Caco-2 (cell line): Measurements from ENCODE around the gene CLNS1A. TPM values are rescaled to one million over a fixed set of nuclear protein-coding genes. Genes with fewer than 3 reads are reported as not detected.

Experiments used
- BruUV-seq: library from RNA; stranded (reverse); fragments of 400-500 nt; replicated peaks from 2 replicates; lab custom pipeline; 2021; lab: Mats Ljungman, UMichigan
- CTCF ChIA-PET: fragments of 300-600 bp; sonication (Branson Sonifier 250); formaldehyde crosslinking; loops from one replicate; lab custom pipeline; 2022; ENCODE audit warnings: antibody characterized with exemption; lab: Charles Lee
- POLR2A ChIA-PET: fragments of 300-600 bp; sonication (Branson Sonifier 250); formaldehyde crosslinking; loops from one replicate; lab custom pipeline; 2022; ENCODE audit warnings: antibody characterized with exemption; lab: Charles Lee
- DNase-seq, 2 experiments: peaks; one replicate each; pipeline versions ENCODE4 v3.0.0 to v3.0.0-alpha.2; 2020 to 2022
- H3K27me3 ChIP-seq: replicated peaks from 2 replicates; pipeline ENCODE4 v1.6.0; 2011; ENCODE audit warnings: low read length; ENCODE audit not compliant: control insufficient read depth, insufficient read depth
- H3K36me3 ChIP-seq: 2 replicates; pipeline ENCODE4 v1.5.1; 2011; ENCODE audit warnings: low read length; ENCODE audit not compliant: control insufficient read depth, insufficient read depth
- H3K4me1 ChIP-seq: fragments of 250-450 bp; sonication (Bioruptor Pico); 2 replicates; pipeline ENCODE4 v1.5.1; 2020; ENCODE audit warnings: mild to moderate bottlenecking
- H3K4me3 ChIP-seq: 2 replicates; pipeline ENCODE4 v1.5.1; 2011; ENCODE audit warnings: low read depth, mild to moderate bottlenecking, control low read depth, low read length
- H3K9me3 ChIP-seq: fragments of 250-450 bp; sonication (Bioruptor Pico); 2 replicates; pipeline ENCODE4 v1.5.1; 2020; ENCODE audit warnings: mild to moderate bottlenecking, moderate library complexity
- H3K27ac Mint-ChIP-seq: one replicate; pipeline ENCODE4 v1.8.0; 2022; ENCODE audit warnings: mixed read lengths; ENCODE audit not compliant: unreplicated experiment
- H3K27me3 Mint-ChIP-seq: one replicate; pipeline ENCODE4 v1.8.0; 2022; ENCODE audit warnings: mixed read lengths; ENCODE audit not compliant: insufficient read depth, unreplicated experiment
- H3K36me3 Mint-ChIP-seq: one replicate; pipeline ENCODE4 v1.8.0; 2022; ENCODE audit warnings: mild to moderate bottlenecking, mixed read lengths; ENCODE audit not compliant: insufficient read depth, unreplicated experiment
- H3K4me1 Mint-ChIP-seq: one replicate; pipeline ENCODE4 v1.8.0; 2022; ENCODE audit warnings: low read depth, mixed read lengths; ENCODE audit not compliant: unreplicated experiment
- H3K4me3 Mint-ChIP-seq: one replicate; pipeline ENCODE4 v1.8.0; 2022; ENCODE audit warnings: mild to moderate bottlenecking, moderate library complexity, mixed read lengths; ENCODE audit not compliant: unreplicated experiment
- H3K9me3 Mint-ChIP-seq: one replicate; pipeline ENCODE4 v1.8.0; 2022; ENCODE audit warnings: mixed read lengths; ENCODE audit not compliant: unreplicated experiment
- intact Hi-C: fragments of 100-400 bp; cut with micrococcal nuclease; formaldehyde crosslinking; loops from one replicate; pipeline ENCODE4 v1.10.0; 2022; ENCODE audit not compliant: unreplicated experiment
- total RNA-seq: library from RNA; stranded (reverse); gene quantifications from 2 replicates; pipeline ENCODE4 v1.2.3, GENCODE V29; 2022
- TF ChIP-seq, protein P1 (sequence below), 2 experiments: fragments of 200-600 bp in 1 of 2; IDR thresholded peaks; 1 replicate in 1 of 2; 2 replicates in 1 of 2; pipeline versions ENCODE4 v1.5.1 to v1.8.0; 2011 to 2022; ENCODE audit warnings: antibody characterized with exemption in 1 of 2, control low read depth in 1 of 2, inconsistent platforms in 1 of 2, low read depth in 1 of 2, low read length in 1 of 2, mild to moderate bottlenecking in 1 of 2, moderate library complexity in 1 of 2; ENCODE audit not compliant: insufficient read depth in 1 of 2, severe bottlenecking in 1 of 2, unreplicated experiment in 1 of 2

The CLNS1A gene
- total RNA-seq, 1 experiment from 2014 or later = 282 TPM

DNA sequence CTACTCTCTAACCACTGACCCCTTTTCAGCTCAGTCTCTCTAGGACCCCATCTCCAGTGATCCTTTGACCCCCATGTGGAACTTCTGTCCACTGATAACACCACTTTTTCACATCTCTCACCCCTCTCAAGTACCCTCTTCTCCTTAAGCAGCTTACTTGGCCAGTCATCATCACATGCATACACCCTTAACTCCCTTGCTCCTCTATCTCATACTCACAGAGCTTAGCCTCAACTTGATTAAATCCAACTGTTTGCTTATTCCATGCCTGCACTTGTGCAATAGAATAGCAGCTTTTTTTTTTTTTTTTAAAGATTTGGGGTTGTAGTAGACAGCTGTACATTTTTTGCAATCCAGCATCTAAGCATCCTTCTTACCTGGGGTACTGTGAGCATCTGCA lies 25.7 kb downstream of the CLNS1A start:
- ChIA-PET CTCF (interaction anchor here (0.7 kb wide), 1 partner anchor 152 kb away, joined by 4 read pairs; no protein-coding TSS in a partner anchor), POLR2A (no interaction called here)
- Histone ChIP-seq H3K9me3 (no peaks in the 10 kb centered on the region), H3K4me1 (no peaks in the 10 kb centered on the region), H3K4me3 (no peak overlapping the region), H3K27me3 (no peaks in the 10 kb centered on the region), H3K36me3 (peaks cover 3% of the 10 kb centered on the region)
- Mint-ChIP-seq H3K27me3 (no peaks in the 10 kb centered on the region), H3K4me1 (no peaks in the 10 kb centered on the region), H3K27ac (no peak overlapping the region), H3K36me3 (peaks cover 62% of the 10 kb centered on the region), H3K9me3 (no peaks in the 10 kb centered on the region), H3K4me3 (no peak overlapping the region)
- TF ChIP-seq, protein P1, sequence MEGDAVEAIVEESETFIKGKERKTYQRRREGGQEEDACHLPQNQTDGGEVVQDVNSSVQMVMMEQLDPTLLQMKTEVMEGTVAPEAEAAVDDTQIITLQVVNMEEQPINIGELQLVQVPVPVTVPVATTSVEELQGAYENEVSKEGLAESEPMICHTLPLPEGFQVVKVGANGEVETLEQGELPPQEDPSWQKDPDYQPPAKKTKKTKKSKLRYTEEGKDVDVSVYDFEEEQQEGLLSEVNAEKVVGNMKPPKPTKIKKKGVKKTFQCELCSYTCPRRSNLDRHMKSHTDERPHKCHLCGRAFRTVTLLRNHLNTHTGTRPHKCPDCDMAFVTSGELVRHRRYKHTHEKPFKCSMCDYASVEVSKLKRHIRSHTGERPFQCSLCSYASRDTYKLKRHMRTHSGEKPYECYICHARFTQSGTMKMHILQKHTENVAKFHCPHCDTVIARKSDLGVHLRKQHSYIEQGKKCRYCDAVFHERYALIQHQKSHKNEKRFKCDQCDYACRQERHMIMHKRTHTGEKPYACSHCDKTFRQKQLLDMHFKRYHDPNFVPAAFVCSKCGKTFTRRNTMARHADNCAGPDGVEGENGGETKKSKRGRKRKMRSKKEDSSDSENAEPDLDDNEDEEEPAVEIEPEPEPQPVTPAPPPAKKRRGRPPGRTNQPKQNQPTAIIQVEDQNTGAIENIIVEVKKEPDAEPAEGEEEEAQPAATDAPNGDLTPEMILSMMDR (IDR thresholded peaks at IDR 0.05; ENCODE audit: insufficient read depth in 1 of 2, low read depth in 1 of 2, low read length in 1 of 2, severe bottlenecking in 1 of 2, unreplicated experiment in 1 of 2) = no peak
- no peak for DNase-seq
- no TSS peak for BruUV-seq
- intact Hi-C loops = no loop called here

DNA sequence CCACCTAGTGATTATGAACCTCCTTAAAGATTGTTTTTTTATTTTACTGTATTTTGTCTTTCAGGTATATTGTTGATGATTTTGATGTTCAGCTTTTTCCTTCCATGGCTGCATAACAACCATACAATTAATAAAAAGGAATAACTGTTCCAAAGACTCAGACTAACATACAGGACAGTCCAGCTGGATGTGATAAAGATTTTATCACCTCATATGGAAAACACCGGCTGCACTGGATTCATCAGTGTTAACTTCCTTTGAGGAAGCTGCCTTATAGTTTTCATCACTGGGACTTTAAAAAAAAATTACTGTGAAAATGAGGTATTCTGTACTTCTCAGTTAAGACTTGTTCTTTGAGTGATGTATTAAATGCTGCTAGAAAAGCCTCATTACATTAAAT lies 28.4 kb downstream of the CLNS1A start:
- BruUV-seq = no TSS peak
- Histone ChIP-seq H3K27me3 (no peaks in the 10 kb centered on the region), H3K9me3 (no peaks in the 10 kb centered on the region), H3K4me3 (no peak overlapping the region), H3K4me1 (no peaks in the 10 kb centered on the region), H3K36me3 (peaks cover 3% of the 10 kb centered on the region)
- Mint-ChIP-seq H3K4me1 (no peaks in the 10 kb centered on the region), H3K27me3 (no peaks in the 10 kb centered on the region), H3K27ac (no peak overlapping the region), H3K36me3 (peaks cover 62% of the 10 kb centered on the region), H3K9me3 (no peaks in the 10 kb centered on the region), H3K4me3 (no peak overlapping the region)
- intact Hi-C loops = no loop called here
- TF ChIP-seq, protein P1 (IDR thresholded peaks at IDR 0.05; ENCODE audit: insufficient read depth in 1 of 2, low read depth in 1 of 2, low read length in 1 of 2, severe bottlenecking in 1 of 2, unreplicated experiment in 1 of 2) = no peak
- no peak for DNase-seq
- POLR2A ChIA-PET = no interaction called here
- CTCF ChIA-PET = no interaction called here

DNA sequence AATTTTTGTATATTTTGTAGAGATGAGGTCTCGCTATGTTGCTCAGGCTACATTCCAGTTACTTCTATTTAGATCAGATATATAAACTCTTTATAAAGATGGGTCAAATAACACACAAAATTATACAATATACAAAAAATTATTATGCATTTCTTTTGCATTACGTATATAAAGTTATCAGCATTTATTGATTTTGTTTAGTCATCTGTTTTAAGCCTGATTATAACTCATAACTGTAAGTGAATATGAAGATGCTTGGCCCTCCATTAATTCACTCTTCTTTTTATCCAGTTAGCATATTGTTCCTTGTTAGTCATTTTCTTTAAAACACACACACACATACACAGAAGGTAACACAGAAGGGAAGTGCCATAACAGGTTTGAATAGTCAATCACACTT lies 33.3 kb downstream of the CLNS1A start:
- no peak overlapping the region for H3K4me3 Mint-ChIP-seq
- H3K9me3 Mint-ChIP-seq = no peaks in the 10 kb centered on the region
- Histone ChIP-seq H3K4me1 (peaks cover 20% of the 10 kb centered on the region), H3K36me3 (peaks cover 3% of the 10 kb centered on the region), H3K27me3 (no peaks in the 10 kb centered on the region), H3K4me3 (no peak overlapping the region), H3K9me3 (0 out of 2 replicates have a peak, but pooled peaks cover 2% of the 10 kb centered on the region)
- no TSS peak for BruUV-seq
- H3K27me3 Mint-ChIP-seq = no peaks in the 10 kb centered on the region
- no peak overlapping the region for H3K27ac Mint-ChIP-seq
- ChIA-PET POLR2A (interaction anchor here (0.7 kb wide), 1 partner anchor 402 kb away, joined by 5 read pairs; no protein-coding TSS in a partner anchor), CTCF (interaction anchor here (0.6 kb wide), 2 partner anchors 26 to 205 kb away, joined by 3 to 4 read pairs; no protein-coding TSS in a partner anchor)
- intact Hi-C loops = no loop called here
- TF ChIP-seq, protein P1 (IDR thresholded peaks at IDR 0.05; ENCODE audit: insufficient read depth in 1 of 2, low read depth in 1 of 2, low read length in 1 of 2, severe bottlenecking in 1 of 2, unreplicated experiment in 1 of 2) = no peak
- no peak for DNase-seq
- peaks cover 13% of the 10 kb centered on the region for H3K4me1 Mint-ChIP-seq
- H3K36me3 Mint-ChIP-seq = peaks cover 40% of the 10 kb centered on the region
